Vagina (tissue), 2 donors: ENCODE data around the gene WWOX.

Experiments
- POLR2A ChIP-seq, 2 donors: fragments of 450-650 bp; IDR thresholded peaks; one replicate each; pipeline ENCODE4 v1.6.1; 2017; ENCODE audit warnings: antibody characterized with exemption in 2 of 2, mild to moderate bottlenecking in 2 of 2, moderate library complexity in 2 of 2
- TF ChIP-seq, protein P1 (sequence below), 3 experiments: fragments of 450-650 bp in 2 of 3; fragments of 200-600 bp in 1 of 3; sonication (generic) in 1 of 3; IDR thresholded peaks; one replicate each; pipeline ENCODE4 v1.5.1; 2017 to 2019; ENCODE audit warnings: antibody characterized with exemption in 3 of 3, mild to moderate bottlenecking in 2 of 3, moderate library complexity in 2 of 3

DNA sequence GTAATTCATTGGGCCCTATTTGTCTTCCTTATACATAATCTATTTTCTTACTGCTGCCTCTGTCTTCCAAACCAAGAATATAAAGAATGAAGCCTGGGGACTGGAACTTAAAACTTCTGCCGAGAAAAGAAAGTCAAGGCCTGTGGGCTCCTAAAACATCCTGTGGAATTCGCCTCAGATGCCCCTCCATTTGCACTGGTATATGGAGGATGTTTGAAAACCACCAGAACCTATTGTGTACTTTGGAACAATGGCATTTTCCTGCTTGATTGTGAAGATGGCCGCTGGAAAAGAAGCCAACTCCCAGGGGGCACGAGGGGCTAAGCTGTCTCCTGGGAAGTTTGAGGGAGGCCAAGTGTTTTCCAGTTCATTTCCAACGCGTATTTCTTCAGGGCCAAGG lies 122.4 kb downstream of the WWOX start:
- TF ChIP-seq, protein P1, sequence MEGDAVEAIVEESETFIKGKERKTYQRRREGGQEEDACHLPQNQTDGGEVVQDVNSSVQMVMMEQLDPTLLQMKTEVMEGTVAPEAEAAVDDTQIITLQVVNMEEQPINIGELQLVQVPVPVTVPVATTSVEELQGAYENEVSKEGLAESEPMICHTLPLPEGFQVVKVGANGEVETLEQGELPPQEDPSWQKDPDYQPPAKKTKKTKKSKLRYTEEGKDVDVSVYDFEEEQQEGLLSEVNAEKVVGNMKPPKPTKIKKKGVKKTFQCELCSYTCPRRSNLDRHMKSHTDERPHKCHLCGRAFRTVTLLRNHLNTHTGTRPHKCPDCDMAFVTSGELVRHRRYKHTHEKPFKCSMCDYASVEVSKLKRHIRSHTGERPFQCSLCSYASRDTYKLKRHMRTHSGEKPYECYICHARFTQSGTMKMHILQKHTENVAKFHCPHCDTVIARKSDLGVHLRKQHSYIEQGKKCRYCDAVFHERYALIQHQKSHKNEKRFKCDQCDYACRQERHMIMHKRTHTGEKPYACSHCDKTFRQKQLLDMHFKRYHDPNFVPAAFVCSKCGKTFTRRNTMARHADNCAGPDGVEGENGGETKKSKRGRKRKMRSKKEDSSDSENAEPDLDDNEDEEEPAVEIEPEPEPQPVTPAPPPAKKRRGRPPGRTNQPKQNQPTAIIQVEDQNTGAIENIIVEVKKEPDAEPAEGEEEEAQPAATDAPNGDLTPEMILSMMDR (IDR thresholded peaks at IDR 0.05) = no peak
- no peak for TF ChIP-seq POLR2A (IDR thresholded peaks at IDR 0.05)
